Measurements from ENCODE around the gene CTDNEP1.

- TF ChIP-seq POLR2AphosphoS5 (IDR thresholded peaks at IDR 0.05): no peak
- no peak for TF ChIP-seq CTCF (IDR thresholded peaks at IDR 0.05)
- no peak for TF ChIP-seq POLR2A (IDR thresholded peaks at IDR 0.05)
- TF ChIP-seq EP300 (IDR thresholded peaks at IDR 0.05): no peak
Measured at GRCh38 chr17:7224661-7225111, 26.8 kb downstream of the CTDNEP1 start.

Data from sigmoid colon (tissue), 4 donors.